Ishikawa (cell line): Measurements from ENCODE around the gene RPL15.

ENCODE experiments used
- CREB1 ChIP-seq: IDR thresholded peaks from 2 replicates; pipeline ENCODE4 v1.6.1; 2012; ENCODE audit warnings: low read depth
- EGR1 ChIP-seq: IDR thresholded peaks from 2 replicates; pipeline ENCODE4 v1.6.1; 2012
- MAX ChIP-seq: IDR thresholded peaks from 2 replicates; pipeline ENCODE4 v1.6.1; 2012
- NFIC ChIP-seq: IDR thresholded peaks from 2 replicates; pipeline ENCODE4 v1.6.1; 2012
- RAD21 ChIP-seq: IDR thresholded peaks from 2 replicates; pipeline ENCODE4 v1.6.1; 2012; ENCODE audit warnings: low read depth
- REST ChIP-seq: IDR thresholded peaks from 2 replicates; pipeline ENCODE4 v1.6.1; 2012; ENCODE audit warnings: low read depth, mild to moderate bottlenecking
- TCF12 ChIP-seq: IDR thresholded peaks from 2 replicates; pipeline ENCODE4 v1.6.1; 2012; ENCODE audit warnings: low read depth
- TEAD4 ChIP-seq: IDR thresholded peaks from 2 replicates; pipeline ENCODE4 v1.6.1; 2012
- USF1 ChIP-seq: IDR thresholded peaks from 2 replicates; pipeline ENCODE4 v1.6.1; 2012
- YY1 ChIP-seq: IDR thresholded peaks from 2 replicates; pipeline ENCODE4 v1.6.1; 2012; ENCODE audit warnings: low read depth

- TF ChIP-seq MAX (no peak), USF1 (no peak), EGR1 (no peak), REST (no peak), RAD21 (no peak), CREB1 (no peak), NFIC (no peak), TEAD4 (no peak), TCF12 (no peak), YY1 (no peak)
Measured at GRCh38 chr3:23873941-23874340, 43.0 kb upstream of the RPL15 start.
